Liver (tissue), 9 donors: ENCODE measurements around the gene DCAF4. TPM values are rescaled to one million over a fixed set of nuclear protein-coding genes. Genes with fewer than 3 reads are reported as not detected.
A peak's percentile ranks its signal among the peaks of the same experiment; 100 is the strongest.

Source experiments
- DNase-seq: peaks from one replicate; pipeline ENCODE4 v3.0.0-alpha.2; 2017; ENCODE audit warnings: low spot score
- H3K27ac ChIP-seq, 2 donors: one replicate each; pipeline ENCODE4 v1.7.0; 2013; ENCODE audit warnings: inconsistent platforms in 2 of 2, low read length in 2 of 2, control low read depth in 1 of 2, low read depth in 1 of 2, mild to moderate bottlenecking in 1 of 2
- H3K27me3 ChIP-seq, 4 donors: one replicate each; pipeline versions ENCODE4 v1.6.1 to v1.7.0; 2013; ENCODE audit warnings: low read length in 3 of 4, inconsistent platforms in 1 of 4, mild to moderate bottlenecking in 1 of 4, moderate library complexity in 1 of 4; ENCODE audit not compliant: control insufficient read depth in 4 of 4, insufficient read depth in 4 of 4
- H3K36me3 ChIP-seq, 4 donors: one replicate each; pipeline versions ENCODE4 v1.6.1 to v1.7.0; 2013; ENCODE audit warnings: low read length in 3 of 4, mild to moderate bottlenecking in 3 of 4, low read depth in 1 of 4, moderate library complexity in 1 of 4; ENCODE audit not compliant: control insufficient read depth in 4 of 4, insufficient read depth in 3 of 4
- H3K4me1 ChIP-seq, 4 donors: one replicate each; pipeline versions ENCODE4 v1.6.1 to v1.7.0; 2013; ENCODE audit warnings: low read length in 3 of 4, mild to moderate bottlenecking in 3 of 4, moderate library complexity in 1 of 4; ENCODE audit not compliant: control insufficient read depth in 4 of 4, insufficient read depth in 4 of 4
- H3K4me3 ChIP-seq, 3 donors: one replicate each; pipeline versions ENCODE4 v1.6.1 to v1.7.0; 2013; ENCODE audit warnings: low read length in 3 of 3, control low read depth in 1 of 3, low read depth in 1 of 3, mild to moderate bottlenecking in 1 of 3
- H3K9ac ChIP-seq, 2 donors: one replicate each; pipeline ENCODE4 v1.7.0; 2013; ENCODE audit warnings: low read length in 2 of 2, mild to moderate bottlenecking in 2 of 2, moderate library complexity in 2 of 2, control low read depth in 1 of 2, low read depth in 1 of 2
- H3K9me3 ChIP-seq, 4 donors: one replicate each; pipeline versions ENCODE4 v1.6.1 to v1.7.0; 2013; ENCODE audit warnings: low read length in 3 of 4; ENCODE audit not compliant: control insufficient read depth in 4 of 4
- ATF3 ChIP-seq: IDR thresholded peaks from 2 replicates; pipeline ENCODE4 v1.6.1; 2016; ENCODE audit warnings: antibody characterized with exemption
- CTCF ChIP-seq: fragments of 150-350 bp; IDR thresholded peaks from 2 replicates; pipeline ENCODE4 v1.5.1; 2017; ENCODE audit warnings: improper control_type of control experiment, low read depth, low read length; ENCODE audit not compliant: missing input control
- FOXA1 ChIP-seq: IDR thresholded peaks from 2 replicates; pipeline ENCODE4 v1.6.1; 2016; ENCODE audit warnings: antibody characterized with exemption
- FOXA2 ChIP-seq: IDR thresholded peaks from 2 replicates; pipeline ENCODE4 v1.6.1; 2016; ENCODE audit warnings: antibody characterized with exemption
- GABPA ChIP-seq, 2 donors: IDR thresholded peaks in 1 of 2; conservative IDR thresholded peaks in 1 of 2; 2 replicates each; pipeline ENCODE4 v1.6.1; 2016; ENCODE audit warnings: antibody characterized with exemption in 2 of 2, mild to moderate bottlenecking in 1 of 2, moderate library complexity in 1 of 2
- HNF4A ChIP-seq, 2 donors: conservative IDR thresholded peaks; 2 replicates each; pipeline ENCODE4 v1.6.1; 2016; ENCODE audit warnings: antibody characterized with exemption in 2 of 2, mild to moderate bottlenecking in 2 of 2
- HNF4G ChIP-seq: IDR thresholded peaks from 2 replicates; pipeline ENCODE4 v1.6.1; 2016; ENCODE audit warnings: antibody characterized with exemption
- JUND ChIP-seq, 2 donors: IDR thresholded peaks; 2 replicates each; pipeline ENCODE4 v1.6.1; 2016; ENCODE audit warnings: antibody characterized with exemption in 2 of 2
- MAX ChIP-seq: IDR thresholded peaks from 2 replicates; pipeline ENCODE4 v1.6.1; 2016; ENCODE audit warnings: antibody characterized with exemption
- NR2F2 ChIP-seq: IDR thresholded peaks from 2 replicates; pipeline ENCODE4 v1.6.1; 2016; ENCODE audit warnings: antibody characterized with exemption
- RAD21 ChIP-seq, 2 donors: IDR thresholded peaks; 2 replicates each; pipeline ENCODE4 v1.6.1; 2016; ENCODE audit warnings: antibody characterized with exemption in 2 of 2, mild to moderate bottlenecking in 2 of 2
- REST ChIP-seq: IDR thresholded peaks from 2 replicates; pipeline ENCODE4 v1.6.1; 2016; ENCODE audit warnings: antibody characterized with exemption, mild to moderate bottlenecking
- TAF1 ChIP-seq: conservative IDR thresholded peaks from 2 replicates; pipeline ENCODE4 v1.6.1; 2016; ENCODE audit warnings: antibody characterized with exemption, mild to moderate bottlenecking
- YY1 ChIP-seq: IDR thresholded peaks from 2 replicates; pipeline ENCODE4 v1.6.1; 2016; ENCODE audit warnings: antibody characterized with exemption, mild to moderate bottlenecking
- ZBTB33 ChIP-seq: IDR thresholded peaks from 2 replicates; pipeline ENCODE4 v1.6.1; 2016; ENCODE audit warnings: antibody characterized with exemption
- WGBS: extraction: QIAGEN DNeasy Blood & Tissue Kit; methylation state at CpG from one replicate; pipeline ENCODE4 v1.1.7; 2013; 5-methylcytosine and 5-hydroxymethylcytosine counted together
- polyA plus RNA-seq, 2 donors: library from polyadenylated mRNA; stranded (reverse) in 1 of 2; unstranded in 1 of 2; fragments of 200-250 nt in 1 of 2; fragments of >200 nt in 1 of 2; fragmentation: Nextera tagmentation in 1 of 2; extraction: Ambion mirVana in 1 of 2; gene quantifications; one replicate each; pipeline versions ENCODE4 v1.2.1 to v1.2.3, GENCODE V29; 2013 to 2015
- total RNA-seq, 2 donors: library from RNA; depleted of rRNA; stranded (reverse); fragments of >200 nt; gene quantifications; one replicate each; pipeline ENCODE4 v1.2.3, GENCODE V29; 2014
- donor health status: healthy.
- donor health status: healthy.
- donor health status: healthy.
- donor health status: healthy.
- donor health status: healthy.

The DCAF4 gene
- total and polyA plus RNA-seq, 4 donors: 3.5 to 11.0 (median 6.1) TPM

- 5% methylated on average over 33 of the region's 33 CpGs for WGBS
- H3K4me3 ChIP-seq: peak overlapping the region; percentile 70 to 77 (median 76)
- no peaks in the 10 kb centered on the region for H3K36me3 ChIP-seq
- no peak for DNase-seq
- H3K4me1 ChIP-seq: peaks cover 0 to 10% (median 5%) of the 10 kb centered on the region in 4 donors
- H3K9me3 ChIP-seq: no peaks in the 10 kb centered on the region
- TF ChIP-seq ATF3 (no peak), FOXA1 (no peak), NR2F2 (no peak), ZBTB33 (no peak), HNF4G (no peak), RAD21 (IDR thresholded peaks at IDR 0.05) (no peak), YY1 (no peak), FOXA2 (no peak), REST (no peak), HNF4A (conservative IDR thresholded peaks at IDR 0.05) (no peak), JUND (IDR thresholded peaks at IDR 0.05) (no peak), GABPA (IDR thresholded peaks at IDR 0.05 in 1 of 2, conservative IDR thresholded peaks at IDR 0.05 in 1 of 2) (no peak)
- H3K27me3 ChIP-seq: no peaks in the 10 kb centered on the region
- H3K27ac ChIP-seq: no peak overlapping the region
- no peak overlapping the region for H3K9ac ChIP-seq
Measured at GRCh38 chr14:72925815-72926291, 411 bp upstream of the DCAF4 start.

GRCh38 chr14:72928872-72929271, 2.6 kb downstream of the DCAF4 start:
- no peak for DNase-seq
- no peaks in the 10 kb centered on the region for H3K36me3 ChIP-seq
- WGBS: 91% methylated on average over 21 of the region's 21 CpGs

More at GRCh38 chr14:72928872-72929271, 2.6 kb downstream of the DCAF4 start:
- TF ChIP-seq ATF3 (no peak), REST (no peak), HNF4G (no peak), FOXA1 (no peak), CTCF (no peak), FOXA2 (no peak), TAF1 (no peak), MAX (no peak)
- Histone ChIP-seq H3K9me3 (no peaks in the 10 kb centered on the region), H3K9ac (no peak overlapping the region), H3K27me3 (no peaks in the 10 kb centered on the region), H3K4me3 (no peak overlapping the region), H3K27ac (no peak overlapping the region), H3K4me1 (peaks cover 0 to 10% (median 5%) of the 10 kb centered on the region in 4 donors)
